Keratinocyte (primary cell): ENCODE measurements around the gene FOXRED2. TPM values are rescaled to one million over a fixed set of nuclear protein-coding genes. Genes with fewer than 3 reads are reported as not detected.

ENCODE experiments used
- DNase-seq: peaks from one replicate; pipeline ENCODE4 v3.0.0-alpha.2; 2011; ENCODE audit warnings: low read depth, missing footprints, low spot score
- FAIRE-seq: peaks from 2 replicates; lab custom pipeline; 2011; peaks lifted over from hg19 to GRCh38; lab: Jason Lieb, UNC
- H2AFZ ChIP-seq: 2 replicates; pipeline ENCODE4 v1.6.0; 2012; ENCODE audit warnings: low read length, control low read depth, inconsistent platforms; ENCODE audit not compliant: control insufficient read depth
- H3K27ac ChIP-seq: 2 replicates; pipeline ENCODE4 v1.5.1; 2011; ENCODE audit warnings: low read length; ENCODE audit not compliant: control insufficient read depth, insufficient read depth
- H3K27me3 ChIP-seq: 3 replicates; pipeline ENCODE4 v1.6.0; 2011; ENCODE audit warnings: low read length; ENCODE audit not compliant: control insufficient read depth, insufficient read depth; ENCODE audit errors: extremely low read depth
- H3K36me3 ChIP-seq, 2 experiments: 2 replicates in 1 of 2; 3 replicates in 1 of 2; pipeline ENCODE4 v1.5.1; 2011; ENCODE audit warnings: low read length in 2 of 2, mild to moderate bottlenecking in 1 of 2; ENCODE audit not compliant: control insufficient read depth in 2 of 2, insufficient read depth in 2 of 2; ENCODE audit errors: extremely low read depth in 1 of 2
- H3K4me1 ChIP-seq: 3 replicates; pipeline ENCODE4 v1.5.1; 2011; ENCODE audit warnings: low read length; ENCODE audit not compliant: control insufficient read depth, insufficient read depth; ENCODE audit errors: extremely low read depth
- H3K4me2 ChIP-seq: 3 replicates; pipeline ENCODE4 v1.6.0; 2011; ENCODE audit warnings: low read depth, low read length; ENCODE audit not compliant: control insufficient read depth, insufficient read depth; ENCODE audit errors: extremely low read depth
- H3K4me3 ChIP-seq, 3 experiments: fragments of 200-600 bp in 1 of 3; sonication (generic) in 1 of 3; 2 replicates in 2 of 3; 3 replicates in 1 of 3; pipeline ENCODE4 v1.5.1; 2011 to 2016; ENCODE audit warnings: low read length in 3 of 3, mild to moderate bottlenecking in 3 of 3, control low read depth in 2 of 3, inconsistent platforms in 1 of 3, low read depth in 1 of 3, mixed read lengths in 1 of 3, mixed run types in 1 of 3, moderate library complexity in 1 of 3; ENCODE audit not compliant: control insufficient read depth in 2 of 3, insufficient read depth in 2 of 3; ENCODE audit errors: extremely low read depth in 1 of 3
- H3K79me2 ChIP-seq: 2 replicates; pipeline ENCODE4 v1.6.0; 2012; ENCODE audit warnings: low read length; ENCODE audit not compliant: control insufficient read depth, insufficient read depth
- H3K9ac ChIP-seq: 3 replicates; pipeline ENCODE4 v1.6.0; 2011; ENCODE audit warnings: low read length; ENCODE audit not compliant: control insufficient read depth, insufficient read depth; ENCODE audit errors: extremely low read depth
- H3K9me1 ChIP-seq: 3 replicates; pipeline ENCODE4 v1.6.0; 2011; ENCODE audit warnings: low read length; ENCODE audit not compliant: control insufficient read depth, insufficient read depth; ENCODE audit errors: extremely low read depth
- H3K9me3 ChIP-seq: 2 replicates; pipeline ENCODE4 v1.5.1; 2012; ENCODE audit warnings: low read depth, low read length; ENCODE audit not compliant: control insufficient read depth
- H4K20me1 ChIP-seq: 3 replicates; pipeline ENCODE4 v1.6.0; 2011; ENCODE audit warnings: low read length; ENCODE audit not compliant: control insufficient read depth, insufficient read depth; ENCODE audit errors: extremely low read depth
- EZH2 ChIP-seq: IDR thresholded peaks from one replicate; pipeline ENCODE4 v1.6.1; 2012; ENCODE audit warnings: inconsistent platforms, mild to moderate bottlenecking, low read length, moderate library complexity
- dilution Hi-C: fragments of 300-500 bp; cut with MboI; formaldehyde crosslinking; loops from one replicate; pipeline ENCODE4 v1.7.0; 2020; ENCODE audit warnings: low sequenced_read_pairs; ENCODE audit not compliant: extremely low pct_ligation_motif_present
- polyA plus RNA-seq, 5 experiments: library from polyadenylated mRNA; depleted of rRNA in 3 of 5; stranded (reverse) in 3 of 5; stranded (forward) in 1 of 5; unstranded in 1 of 5; fragments of >200 nt; gene quantifications; 1 replicate in 1 of 5; 2 replicates in 3 of 5; 3 replicates in 1 of 5; pipeline versions ENCODE4 v1.2.1 to v1.2.3, GENCODE V29; 2011 to 2012; ENCODE audit warnings: missing spikeins in 2 of 5, low read depth in 1 of 5, low replicate concordance in 1 of 5
- TF ChIP-seq, protein P1 (sequence below), 3 experiments: IDR thresholded peaks in 1 of 3; conservative IDR thresholded peaks in 1 of 3; optimal IDR thresholded peaks in 1 of 3; 2 replicates in 2 of 3; 3 replicates in 1 of 3; pipeline versions ENCODE3 to v1.5.1; 2011; ENCODE audit warnings: low read length in 3 of 3, mild to moderate bottlenecking in 3 of 3, moderate library complexity in 2 of 3, control low read depth in 1 of 3, inconsistent platforms in 1 of 3; ENCODE audit not compliant: insufficient read depth in 2 of 3; ENCODE audit errors: extremely low read depth in 1 of 3

Gene FOXRED2
- polyA plus RNA-seq, 1 donor (not counting 4 experiments of a cell fraction or from before 2014, with no cell fraction given): 0.71 TPM

DNA sequence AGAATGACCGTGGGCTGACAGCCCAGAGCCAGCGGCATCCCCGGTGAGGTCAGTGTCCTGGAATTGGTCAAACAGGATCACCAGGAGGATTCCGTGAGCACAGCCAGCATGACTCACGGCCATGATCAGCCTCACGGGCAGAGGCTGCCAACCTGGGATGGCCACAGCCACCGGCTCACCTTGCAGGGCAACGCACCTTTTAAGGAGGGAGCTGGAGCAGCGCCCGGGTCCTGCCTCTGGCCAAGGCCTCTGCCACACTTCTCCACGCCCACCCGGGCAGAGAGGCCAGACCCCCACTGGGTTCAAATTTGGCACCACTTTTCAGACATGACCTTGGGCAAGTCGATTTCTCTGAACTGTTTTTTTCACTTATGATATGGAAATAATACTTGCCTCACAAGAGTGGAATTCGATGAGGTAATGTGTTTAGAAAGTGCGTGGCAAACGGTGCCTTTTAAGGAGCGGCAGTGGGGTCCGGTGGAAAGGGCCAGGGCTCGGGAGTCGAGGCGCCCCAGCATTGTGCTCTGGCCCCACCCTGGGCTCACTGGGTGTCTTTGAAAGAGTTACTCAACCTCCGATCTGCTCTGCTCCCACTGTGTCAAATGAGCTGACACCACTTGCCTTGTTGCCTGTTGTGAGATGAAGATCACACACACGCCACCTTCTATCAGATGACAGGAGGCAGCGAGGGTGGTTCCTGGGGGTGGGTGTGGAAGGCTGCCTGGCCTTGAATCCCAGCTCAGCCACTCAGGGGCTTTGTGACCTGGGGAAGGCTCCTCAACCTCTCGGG, 41.4 kb downstream of the FOXRED2 start:
- H3K79me2 ChIP-seq: peaks cover 17% of the 10 kb centered on the region
- H3K27me3 ChIP-seq: no peaks in the 10 kb centered on the region
- H2AFZ ChIP-seq: no peak overlapping the region
- H4K20me1 ChIP-seq: no peaks in the 10 kb centered on the region
- H3K9me3 ChIP-seq: no peaks in the 10 kb centered on the region
- dilution Hi-C loops: no loop called here
- FAIRE-seq: peak; percentile 93
- H3K36me3 ChIP-seq: no peaks in the 10 kb centered on the region
- peak overlapping the region; percentile 28 for H3K4me2 ChIP-seq
- DNase-seq: no peak
- peak overlapping the region; percentile 63 for H3K27ac ChIP-seq
- peak overlapping the region; percentile 59 for H3K9ac ChIP-seq
- peak overlapping the region in 1 of 3 experiments; percentile 1 for H3K4me3 ChIP-seq
- TF ChIP-seq, protein P1, sequence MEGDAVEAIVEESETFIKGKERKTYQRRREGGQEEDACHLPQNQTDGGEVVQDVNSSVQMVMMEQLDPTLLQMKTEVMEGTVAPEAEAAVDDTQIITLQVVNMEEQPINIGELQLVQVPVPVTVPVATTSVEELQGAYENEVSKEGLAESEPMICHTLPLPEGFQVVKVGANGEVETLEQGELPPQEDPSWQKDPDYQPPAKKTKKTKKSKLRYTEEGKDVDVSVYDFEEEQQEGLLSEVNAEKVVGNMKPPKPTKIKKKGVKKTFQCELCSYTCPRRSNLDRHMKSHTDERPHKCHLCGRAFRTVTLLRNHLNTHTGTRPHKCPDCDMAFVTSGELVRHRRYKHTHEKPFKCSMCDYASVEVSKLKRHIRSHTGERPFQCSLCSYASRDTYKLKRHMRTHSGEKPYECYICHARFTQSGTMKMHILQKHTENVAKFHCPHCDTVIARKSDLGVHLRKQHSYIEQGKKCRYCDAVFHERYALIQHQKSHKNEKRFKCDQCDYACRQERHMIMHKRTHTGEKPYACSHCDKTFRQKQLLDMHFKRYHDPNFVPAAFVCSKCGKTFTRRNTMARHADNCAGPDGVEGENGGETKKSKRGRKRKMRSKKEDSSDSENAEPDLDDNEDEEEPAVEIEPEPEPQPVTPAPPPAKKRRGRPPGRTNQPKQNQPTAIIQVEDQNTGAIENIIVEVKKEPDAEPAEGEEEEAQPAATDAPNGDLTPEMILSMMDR (optimal IDR thresholded peaks at IDR 0.05 in 1 of 3, IDR thresholded peaks at IDR 0.05 in 1 of 3, conservative IDR thresholded peaks at IDR 0.05 in 1 of 3; ENCODE audit: extremely low read depth in 1 of 3, insufficient read depth in 2 of 3, low read length in 3 of 3): no peak
- no peak for TF ChIP-seq EZH2
- H3K9me1 ChIP-seq: peaks cover 4% of the 10 kb centered on the region
- peaks cover 67% of the 10 kb centered on the region for H3K4me1 ChIP-seq

DNA sequence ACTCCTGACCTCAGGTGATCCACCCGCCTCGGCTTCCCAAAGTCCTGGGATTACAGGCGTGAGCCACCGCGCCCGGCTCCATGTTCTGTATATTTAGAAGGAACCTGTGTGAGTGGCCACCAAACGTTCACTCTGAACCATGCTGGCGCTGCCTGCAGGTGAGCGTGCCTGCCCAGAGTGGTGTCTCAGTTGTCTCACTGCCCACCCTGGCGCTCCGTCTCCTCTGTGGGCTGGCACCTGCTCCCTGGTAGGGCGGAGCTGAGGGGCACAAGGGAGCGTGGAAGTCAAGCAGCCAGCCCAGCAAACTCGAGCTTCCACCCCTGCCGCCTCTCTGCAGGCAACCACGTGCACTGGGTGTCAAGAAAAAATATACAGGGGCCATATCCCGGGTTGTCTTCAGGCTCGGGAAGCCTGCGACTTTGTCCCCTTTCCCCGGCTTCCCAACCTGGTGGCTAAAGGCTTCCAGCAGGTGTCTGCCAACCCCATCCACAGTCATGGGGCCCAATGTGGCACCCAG, 42.1 kb downstream of the FOXRED2 start:
- peaks cover 12% of the 10 kb centered on the region for H3K79me2 ChIP-seq
- H3K9me1 ChIP-seq: peaks cover 4% of the 10 kb centered on the region
- H3K27me3 ChIP-seq: no peaks in the 10 kb centered on the region
- no peak for DNase-seq
- FAIRE-seq: no peak
- peak overlapping the region; percentile 63 for H3K27ac ChIP-seq
- peak overlapping the region; percentile 59 for H3K9ac ChIP-seq
- H2AFZ ChIP-seq: no peak overlapping the region
- peak overlapping the region in 1 of 3 experiments; percentile 1 for H3K4me3 ChIP-seq
- H3K9me3 ChIP-seq: no peaks in the 10 kb centered on the region
- H4K20me1 ChIP-seq: no peaks in the 10 kb centered on the region
- dilution Hi-C loops: no loop called here
- no peaks in the 10 kb centered on the region for H3K36me3 ChIP-seq
- H3K4me2 ChIP-seq: peak overlapping the region; percentile 28
- peaks cover 60% of the 10 kb centered on the region for H3K4me1 ChIP-seq
- TF ChIP-seq, protein P1 (optimal IDR thresholded peaks at IDR 0.05 in 1 of 3, IDR thresholded peaks at IDR 0.05 in 1 of 3, conservative IDR thresholded peaks at IDR 0.05 in 1 of 3; ENCODE audit: extremely low read depth in 1 of 3, insufficient read depth in 2 of 3, low read length in 3 of 3): no peak
- no peak for TF ChIP-seq EZH2
